ENCODE measurements around the gene SLC22A31.
"Not testable (repeated sequence)": the region's sequence is repeated elsewhere in the genome, so short reads cannot be mapped to it uniquely, and the experiment has no call there.

SLC22A31 gene

DNA sequence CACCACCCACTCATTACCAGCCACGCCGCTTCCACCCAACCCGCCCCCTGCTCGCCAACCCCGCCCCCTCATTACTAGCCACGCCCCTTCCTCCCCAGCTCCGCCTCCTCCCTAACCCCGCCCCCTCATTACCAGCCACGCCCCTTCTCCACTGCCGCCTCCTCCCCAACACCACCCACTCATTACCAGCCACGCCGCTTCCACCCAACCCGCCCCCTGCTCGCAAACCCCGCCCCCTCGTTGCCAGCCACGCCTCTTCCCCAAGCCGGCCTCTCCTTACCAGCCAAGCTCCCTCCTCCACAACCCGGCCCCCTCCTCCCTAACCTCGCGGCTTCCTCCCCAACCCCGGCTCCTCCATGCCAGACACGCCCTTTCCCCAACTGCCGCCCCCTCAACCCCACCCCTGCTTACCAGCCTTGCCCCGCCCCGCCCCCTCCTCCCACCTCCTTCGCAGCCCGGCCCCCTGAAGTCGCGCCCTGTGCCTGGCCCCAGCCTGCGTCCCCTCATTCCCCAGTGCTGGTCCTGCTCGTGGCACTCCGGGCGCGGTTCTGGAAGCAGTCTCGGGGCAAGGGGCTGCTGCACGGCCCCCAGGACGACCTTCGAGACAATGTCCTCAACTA, 7.3 kb downstream of the SLC22A31 start:
- Mint-ChIP-seq H3K27me3 (peaks cover 12 to 29% of the 10 kb centered on the region in 2 donors), H3K4me3 (peak overlapping the region in 1 of 2 donors; percentile 35), H3K4me1 (peaks cover 0 to 1% of the 10 kb centered on the region in 2 donors), H3K36me3 (no peaks in the 10 kb centered on the region), H3K9me3 (no peaks in the 10 kb centered on the region), H3K27ac (no peak overlapping the region)
- peak in 1 of 2 donors; percentile 23 for ATAC-seq (replicated peaks)
- DNase-seq = no peak

DNA sequence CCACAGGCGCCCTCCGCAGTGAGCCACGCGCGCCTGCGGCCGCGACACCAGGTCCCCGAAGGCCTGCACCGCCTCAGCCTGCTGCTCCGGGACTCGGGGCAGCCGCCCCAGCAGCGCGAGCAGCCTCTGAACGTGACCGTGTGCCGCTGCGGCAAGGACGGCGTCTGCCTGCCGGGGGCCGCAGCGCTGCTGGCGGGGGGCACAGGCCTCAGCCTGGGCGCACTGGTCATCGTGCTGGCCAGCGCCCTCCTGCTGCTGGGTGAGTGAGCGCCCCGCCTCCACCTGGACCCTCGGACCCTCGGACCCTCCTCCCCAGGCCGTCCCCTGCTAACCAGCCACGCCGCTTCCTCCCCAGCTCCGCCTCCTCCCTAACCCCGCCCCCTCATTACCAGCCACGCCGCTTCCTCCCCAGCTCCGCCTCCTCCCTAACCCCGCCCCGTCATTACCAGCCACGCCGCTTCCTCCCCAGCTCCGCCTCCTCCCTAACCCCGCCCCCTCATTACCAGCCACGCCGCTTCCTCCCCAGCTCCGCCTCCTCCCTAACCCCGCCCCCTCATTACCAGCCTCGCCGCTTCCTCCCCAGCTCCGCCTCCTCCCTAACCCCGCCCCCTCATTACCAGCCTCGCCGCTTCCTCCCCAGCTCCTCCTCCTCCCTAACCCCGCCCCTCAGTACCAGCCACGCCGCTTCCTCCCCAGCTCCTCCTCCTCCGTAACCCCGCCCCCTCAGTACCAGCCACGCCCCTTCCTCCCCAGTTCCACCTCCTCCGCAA, 8.0 kb downstream of the SLC22A31 start:
- not testable (repeated sequence) for H3K9me3 Mint-ChIP-seq, H3K36me3 Mint-ChIP-seq, H3K27ac Mint-ChIP-seq, H3K4me1 Mint-ChIP-seq
- DNase-seq (peak; percentile 50), ATAC-seq (replicated peaks) (peak; percentile 38 to 43)
- peaks cover 5 to 22% of the 10 kb centered on the region in 2 donors for H3K27me3 Mint-ChIP-seq
- peak overlapping the region in 1 of 2 donors; percentile 32 for H3K4me3 Mint-ChIP-seq

DNA sequence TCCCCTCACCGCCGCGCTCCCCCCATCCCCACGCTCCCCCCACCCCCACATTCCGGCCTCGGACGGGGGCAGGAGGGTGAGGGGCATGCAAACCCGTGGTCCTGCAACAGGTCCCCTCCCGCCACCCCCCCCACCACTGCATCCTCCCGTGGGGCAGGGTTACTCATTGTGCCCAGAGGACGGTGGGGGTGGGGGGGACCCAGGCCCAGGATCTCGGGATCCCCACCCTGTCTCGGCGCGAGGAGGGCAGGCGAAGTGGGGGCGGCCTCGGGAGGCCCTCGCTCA, 8.5 kb downstream of the SLC22A31 start:
- H3K9me3 Mint-ChIP-seq = no peaks in the 10 kb centered on the region
- H3K27ac Mint-ChIP-seq = no peak overlapping the region
- no peak overlapping the region for H3K4me3 Mint-ChIP-seq
- peaks cover 0 to 4% of the 10 kb centered on the region in 2 donors for H3K36me3 Mint-ChIP-seq
- peaks cover 0 to 16% of the 10 kb centered on the region in 2 donors for H3K27me3 Mint-ChIP-seq
- no peak for DNase-seq
- ATAC-seq (replicated peaks) = no peak
- H3K4me1 Mint-ChIP-seq = peaks cover 0 to 4% of the 10 kb centered on the region in 2 donors

DNA sequence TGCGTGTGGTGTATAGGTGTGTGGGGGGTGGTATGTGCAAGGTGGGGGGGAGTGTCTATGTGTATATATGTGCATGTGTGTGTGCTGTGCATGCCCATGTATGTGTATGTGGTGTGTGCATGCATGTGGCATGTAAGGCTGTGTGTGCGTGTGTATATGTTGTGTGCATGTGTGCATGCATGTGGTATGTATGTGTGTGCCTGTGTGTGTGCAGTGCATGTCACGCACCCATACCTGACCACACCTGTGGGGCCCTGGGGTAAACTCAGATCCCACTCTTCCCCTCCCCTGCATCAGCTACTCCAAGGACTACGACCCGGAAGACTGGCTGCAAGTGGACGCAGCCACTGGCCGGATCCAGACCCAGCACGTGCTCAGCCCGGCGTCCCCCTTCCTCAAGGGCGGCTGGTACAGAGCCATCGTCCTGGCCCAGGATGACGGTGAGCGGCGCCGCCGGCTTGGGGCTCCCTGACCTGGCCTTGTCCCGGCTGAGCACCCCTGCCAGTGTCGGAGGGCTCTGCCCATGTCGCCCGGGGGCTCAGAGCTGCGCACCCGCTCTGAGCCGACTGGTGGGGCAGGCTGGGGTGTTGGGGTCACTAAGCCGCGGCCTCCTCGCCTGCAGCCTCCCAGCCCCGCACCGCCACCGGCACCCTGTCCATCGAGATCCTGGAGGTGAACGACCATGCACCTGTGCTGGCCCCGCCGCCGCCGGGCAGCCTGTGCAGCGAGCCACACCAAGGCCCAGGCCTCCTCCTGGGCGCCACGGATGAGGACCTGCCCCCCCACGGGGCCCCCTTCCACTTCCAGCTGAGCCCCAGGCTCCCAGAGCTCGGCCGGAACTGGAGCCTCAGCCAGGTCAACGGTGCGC, 9.1 kb downstream of the SLC22A31 start:
- peaks cover 0 to 4% of the 10 kb centered on the region in 2 donors for H3K4me1 Mint-ChIP-seq
- DNase-seq (no peak), ATAC-seq (replicated peaks) (no peak)
- peak overlapping the region in 1 of 2 donors; percentile 5 for H3K4me3 Mint-ChIP-seq
- H3K27me3 Mint-ChIP-seq = peaks cover 0 to 14% of the 10 kb centered on the region in 2 donors
- H3K27ac Mint-ChIP-seq = no peak overlapping the region
- H3K36me3 Mint-ChIP-seq = peaks cover 0 to 4% of the 10 kb centered on the region in 2 donors
- H3K9me3 Mint-ChIP-seq = no peaks in the 10 kb centered on the region

DNA sequence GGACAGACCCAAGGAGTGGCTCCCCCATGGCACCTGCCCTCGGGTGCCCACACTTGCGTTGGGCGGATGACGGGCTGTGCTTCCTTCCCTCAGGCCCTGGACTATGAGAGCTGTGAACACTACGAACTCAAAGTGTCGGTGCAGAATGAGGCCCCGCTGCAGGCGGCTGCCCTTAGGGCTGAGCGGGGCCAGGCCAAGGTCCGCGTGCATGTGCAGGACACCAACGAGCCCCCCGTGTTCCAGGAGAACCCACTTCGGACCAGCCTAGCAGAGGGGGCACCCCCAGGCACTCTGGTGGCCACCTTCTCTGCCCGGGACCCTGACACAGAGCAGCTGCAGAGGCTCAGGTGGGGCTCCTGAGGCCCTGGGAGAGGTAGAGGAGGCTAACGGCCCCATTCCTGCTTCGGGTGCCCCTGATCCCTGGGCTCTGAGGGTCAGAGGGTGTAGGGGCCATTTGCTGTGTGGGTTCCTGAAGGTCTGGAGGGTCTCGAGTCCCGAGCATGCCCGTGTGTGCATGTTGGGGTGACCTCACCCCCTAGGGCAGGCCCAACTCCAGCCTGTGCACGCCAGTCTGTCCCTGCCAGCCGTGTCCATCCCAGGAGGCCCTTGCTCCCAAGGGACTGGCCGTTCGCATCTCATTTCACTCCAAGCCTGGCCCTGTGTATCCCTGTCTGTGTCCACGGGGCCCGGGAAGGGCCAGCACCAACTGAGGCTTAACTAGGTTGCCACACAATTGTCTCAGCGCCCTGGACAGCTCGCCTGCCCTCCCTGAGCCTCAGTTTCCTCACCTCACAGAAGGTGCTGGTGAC, 10.0 kb downstream of the SLC22A31 start:
- no peak for ATAC-seq (replicated peaks)
- no peak for DNase-seq
- Mint-ChIP-seq H3K4me1 (peaks cover 0 to 4% of the 10 kb centered on the region in 2 donors), H3K27me3 (peaks cover 0 to 14% of the 10 kb centered on the region in 2 donors), H3K27ac (no peak overlapping the region), H3K4me3 (no peak overlapping the region), H3K9me3 (no peaks in the 10 kb centered on the region), H3K36me3 (peaks cover 0 to 4% of the 10 kb centered on the region in 2 donors)

DNA sequence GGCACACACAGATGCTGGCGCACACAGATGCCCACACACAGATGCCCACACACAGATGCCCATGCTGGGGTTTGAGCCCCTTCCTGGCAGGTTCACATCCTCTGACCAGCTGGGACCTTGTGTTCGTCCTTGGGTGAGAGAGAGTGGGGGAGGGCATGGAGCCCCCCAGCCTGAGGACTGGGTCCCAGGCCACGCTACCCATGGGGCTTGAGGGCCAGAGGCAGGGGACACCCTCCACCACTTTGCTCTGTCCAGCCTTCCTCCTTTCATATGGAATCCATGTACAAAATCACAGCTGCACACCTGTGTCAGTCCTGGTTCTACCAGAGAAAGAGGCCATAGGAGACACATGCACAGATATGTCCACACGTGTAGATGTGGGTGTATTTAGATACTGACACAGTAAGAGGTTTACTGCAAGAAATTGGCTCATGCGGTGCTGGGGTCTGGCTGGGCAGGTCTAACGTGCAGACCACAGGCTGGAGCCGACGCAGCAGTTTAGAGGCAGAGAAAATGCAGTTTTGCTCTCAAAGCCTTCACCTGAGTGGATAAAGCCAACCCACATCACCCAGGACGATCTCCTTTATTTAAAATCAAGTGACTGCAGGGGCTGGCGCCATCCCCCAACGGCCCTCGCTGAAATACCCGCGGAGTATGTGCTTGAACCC, 10.8 kb downstream of the SLC22A31 start:
- peaks cover 0 to 8% of the 10 kb centered on the region in 2 donors for H3K27me3 Mint-ChIP-seq
- peaks cover 0 to 4% of the 10 kb centered on the region in 2 donors for H3K36me3 Mint-ChIP-seq
- ATAC-seq (replicated peaks) (peak in 1 of 2 donors; percentile 7), DNase-seq (no peak)
- peaks cover 0 to 4% of the 10 kb centered on the region in 2 donors for H3K4me1 Mint-ChIP-seq
- H3K9me3 Mint-ChIP-seq = no peaks in the 10 kb centered on the region
- no peak overlapping the region for H3K27ac Mint-ChIP-seq
- H3K4me3 Mint-ChIP-seq = no peak overlapping the region

DNA sequence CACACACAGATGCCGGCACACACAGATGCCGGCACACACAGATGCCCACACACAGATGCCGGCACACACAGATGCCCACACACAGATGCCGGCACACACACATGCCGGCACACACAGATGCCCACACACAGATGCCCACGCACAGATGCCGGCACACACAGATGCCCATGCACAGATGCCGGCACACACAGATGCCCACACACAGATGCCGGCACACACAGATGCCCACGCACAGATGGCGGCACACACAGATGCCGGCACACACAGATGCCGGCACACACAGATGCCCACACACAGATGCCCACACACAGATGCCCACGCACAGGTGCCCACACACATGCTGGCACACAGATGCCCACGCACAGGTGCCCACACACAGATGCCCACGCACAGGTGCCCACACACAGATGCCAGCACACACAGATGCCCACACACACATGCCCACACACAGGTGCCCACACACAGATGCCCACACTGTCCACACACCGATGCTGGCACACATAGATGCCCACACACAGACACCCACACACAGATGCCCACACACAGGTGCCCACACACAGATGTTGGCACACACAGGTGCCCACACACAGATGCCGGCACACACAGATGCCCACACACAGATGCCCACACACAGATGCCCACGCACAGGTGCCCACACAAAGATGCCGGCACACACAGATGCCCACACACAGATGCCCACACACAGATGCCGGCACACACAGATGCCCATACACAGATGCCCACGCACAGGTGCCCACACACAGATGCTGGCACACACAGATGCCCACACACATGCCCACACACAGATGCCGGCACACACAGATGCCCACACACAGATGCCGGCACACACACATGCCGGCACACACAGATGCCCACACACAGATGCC, 11.6 kb downstream of the SLC22A31 start:
- H3K27me3 Mint-ChIP-seq; H3K9me3 Mint-ChIP-seq; H3K4me3 Mint-ChIP-seq; H3K36me3 Mint-ChIP-seq; H3K4me1 Mint-ChIP-seq; DNase-seq; ATAC-seq (replicated peaks); H3K27ac Mint-ChIP-seq: not testable (repeated sequence)

DNA sequence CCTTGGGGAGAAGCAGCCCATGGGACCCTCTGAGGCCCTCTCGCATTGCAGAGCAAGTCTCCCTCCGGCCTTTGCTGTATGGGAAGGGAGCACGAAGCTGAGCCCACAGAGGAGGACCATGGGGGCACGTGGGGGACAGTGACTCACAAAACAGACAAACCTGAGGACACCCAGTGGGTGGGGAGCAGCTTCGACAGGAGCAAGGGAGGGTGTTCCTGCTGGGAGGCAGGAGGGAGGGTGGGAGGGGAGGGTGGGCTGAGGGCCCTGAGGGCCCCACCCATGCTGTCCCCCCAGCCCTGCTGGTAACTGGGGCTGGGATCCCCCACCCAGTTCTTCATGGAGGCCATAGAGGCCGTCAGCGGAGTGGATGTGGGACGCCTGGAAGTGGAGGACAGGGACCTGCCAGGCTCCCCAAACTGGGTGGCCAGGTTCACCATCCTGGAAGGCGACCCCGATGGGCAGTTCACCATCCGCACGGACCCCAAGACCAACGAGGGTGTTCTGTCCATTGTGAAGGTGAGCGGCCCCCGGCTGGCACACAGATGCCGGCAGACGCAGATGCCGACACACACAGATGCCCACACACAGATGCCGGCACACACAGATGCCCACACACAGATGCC, 12.5 kb downstream of the SLC22A31 start:
- Mint-ChIP-seq H3K36me3 (peaks cover 0 to 4% of the 10 kb centered on the region in 2 donors), H3K4me3 (no peak overlapping the region), H3K27ac (no peak overlapping the region), H3K9me3 (no peaks in the 10 kb centered on the region), H3K4me1 (peaks cover 0 to 3% of the 10 kb centered on the region in 2 donors), H3K27me3 (peaks cover 0 to 5% of the 10 kb centered on the region in 2 donors)
- DNase-seq (no peak), ATAC-seq (replicated peaks) (peak; percentile 44 to 47)

DNA sequence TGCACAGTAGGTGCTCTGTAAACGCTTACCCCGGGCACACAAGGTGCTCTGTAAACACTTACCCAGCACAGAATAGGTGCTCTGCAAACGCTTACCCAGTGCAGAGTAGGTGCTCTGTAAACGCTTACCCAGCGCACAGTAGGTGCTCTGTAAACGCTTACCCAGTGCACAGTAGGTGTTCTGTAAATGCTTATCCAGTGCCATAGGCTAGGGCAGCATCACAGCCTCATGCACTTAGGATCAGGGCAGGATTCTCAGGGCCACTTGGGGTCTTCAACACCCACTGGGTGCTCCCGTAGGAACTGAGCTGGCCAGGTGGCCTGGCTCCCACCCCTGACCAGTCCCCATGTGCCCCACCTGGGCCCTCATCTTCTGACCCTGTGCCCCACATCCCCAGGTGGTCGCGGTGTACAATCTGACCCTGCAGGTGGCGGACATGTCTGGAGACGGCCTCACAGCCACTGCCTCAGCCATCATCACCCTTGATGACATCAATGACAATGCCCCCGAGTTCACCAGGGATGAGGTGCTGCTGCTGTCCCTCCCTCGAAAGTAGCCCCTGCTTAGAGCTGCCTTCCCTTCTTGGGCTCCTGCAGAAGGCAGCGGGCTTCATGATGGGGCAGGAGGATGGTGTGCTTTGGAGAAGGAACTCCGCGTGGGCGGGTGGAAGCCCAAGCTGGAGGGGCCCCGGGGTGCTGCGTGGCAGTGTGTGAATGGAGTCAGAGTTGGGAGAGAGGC, 13.1 kb downstream of the SLC22A31 start:
- ATAC-seq (replicated peaks) (peak; percentile 74), DNase-seq (peak; percentile 40)
- Mint-ChIP-seq H3K27ac (peak overlapping the region; percentile 79), H3K4me3 (peak overlapping the region in 1 of 2 donors; percentile 53), H3K4me1 (peaks cover 0 to 3% of the 10 kb centered on the region in 2 donors), H3K27me3 (peaks cover 0 to 5% of the 10 kb centered on the region in 2 donors), H3K36me3 (peaks cover 0 to 4% of the 10 kb centered on the region in 2 donors), H3K9me3 (no peaks in the 10 kb centered on the region)

DNA sequence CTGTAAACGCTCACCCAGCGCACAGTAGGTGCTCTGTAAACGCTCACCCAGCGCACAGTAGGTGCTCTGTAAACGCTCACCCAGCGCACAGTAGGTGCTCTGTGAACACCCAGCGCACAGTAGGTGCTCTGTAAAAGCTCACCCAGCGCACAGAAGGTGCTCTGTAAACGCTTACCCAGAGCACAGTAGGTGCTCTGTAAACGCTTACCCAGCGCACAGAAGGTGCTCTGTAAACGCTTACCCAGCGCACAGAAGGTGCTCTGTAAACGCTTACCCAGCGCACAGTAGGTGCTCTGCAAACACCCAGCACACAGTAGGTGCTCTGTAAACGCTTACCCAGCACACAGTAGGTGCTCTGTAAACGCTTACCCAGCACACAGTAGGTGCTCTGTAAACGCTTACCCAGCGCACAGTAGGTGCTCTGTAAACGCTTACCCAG, 13.7 kb downstream of the SLC22A31 start:
- not testable (repeated sequence) for DNase-seq; H3K4me1 Mint-ChIP-seq; H3K4me3 Mint-ChIP-seq; H3K27me3 Mint-ChIP-seq; H3K9me3 Mint-ChIP-seq; ATAC-seq (replicated peaks); H3K36me3 Mint-ChIP-seq; H3K27ac Mint-ChIP-seq

DNA sequence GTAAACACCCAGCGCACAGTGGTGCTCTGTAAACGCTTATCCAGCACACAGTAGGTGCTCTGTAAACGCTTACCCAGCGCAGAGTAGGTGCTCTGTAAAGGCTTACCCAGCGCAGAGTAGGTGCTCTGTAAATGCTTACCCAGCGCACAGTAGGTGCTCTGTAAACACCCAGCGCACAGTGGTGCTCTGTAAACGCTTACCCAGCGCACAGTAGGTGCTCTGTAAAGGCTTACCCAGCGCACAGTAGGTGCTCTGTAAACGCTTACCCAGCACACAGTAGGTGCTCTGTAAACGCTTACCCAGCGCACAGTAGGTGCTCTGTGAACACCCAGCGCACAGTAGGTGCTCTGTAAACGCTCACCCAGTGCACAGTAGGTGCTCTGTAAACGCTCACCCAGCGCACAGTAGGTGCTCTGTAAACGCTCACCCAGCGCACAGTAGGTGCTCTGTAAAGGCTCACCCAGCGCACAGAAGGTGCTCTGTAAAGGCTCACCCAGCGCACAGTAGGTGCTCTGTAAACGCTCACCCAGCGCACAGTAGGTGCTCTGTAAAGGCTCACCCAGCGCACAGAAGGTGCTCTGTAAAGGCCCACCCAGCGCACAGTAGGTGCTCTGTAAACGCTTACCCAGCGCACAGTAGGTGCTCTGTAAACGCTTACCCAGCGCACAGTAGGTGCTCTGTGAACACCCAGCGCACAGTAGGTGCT, 14.3 kb downstream of the SLC22A31 start:
- not testable (repeated sequence) for H3K9me3 Mint-ChIP-seq; H3K4me3 Mint-ChIP-seq; H3K4me1 Mint-ChIP-seq; H3K27me3 Mint-ChIP-seq; ATAC-seq (replicated peaks); H3K27ac Mint-ChIP-seq; H3K36me3 Mint-ChIP-seq; DNase-seq

All from stimulated activated naive B cell treated with anti-CD40 and anti-IgM and Interleukin-4, amounts not matched to agents 10 μg/mL and 1 μg/mL and 100 μg/mL, for 72 hours (primary cell).